OCI-LY3 (cell line): ENCODE data around the gene ZEB2.

Source experiments
- H2AFZ ChIP-seq: fragments of 200-600, 300-600 bp; shearing (Covaris generic); 2 replicates; pipeline ENCODE4 v1.6.0; 2014; ENCODE audit warnings: antibody characterized with exemption, low read depth, low read length
- H3K27ac ChIP-seq: fragments of 200-600, 300-600 bp; sonication (generic); 2 replicates; pipeline ENCODE4 v1.5.1; 2014; ENCODE audit warnings: mild to moderate bottlenecking, low read length, moderate library complexity, mixed read lengths
- H3K27me3 ChIP-seq: fragments of 200-600, 300-600 bp; sonication (generic); 2 replicates; pipeline ENCODE4 v1.6.1; 2014; ENCODE audit warnings: low read depth, low read length, mixed read lengths
- H3K36me3 ChIP-seq: fragments of 200-600, 300-600 bp; sonication (generic); replicated peaks from 2 replicates; pipeline ENCODE3; 2014; ENCODE audit warnings: low read depth, low read length, mixed read lengths
- H3K4me1 ChIP-seq: fragments of 300-600, 200-600 bp; sonication (generic); 2 replicates; pipeline ENCODE4 v1.6.1; 2014; ENCODE audit warnings: low read length, mixed read lengths
- H3K4me2 ChIP-seq: fragments of 200-600, 300-600 bp; sonication (generic); 2 replicates; pipeline ENCODE4 v1.6.1; 2014; ENCODE audit warnings: low read length, mixed read lengths
- H3K4me3 ChIP-seq: fragments of 300-600, 200-600 bp; sonication (generic); 2 replicates; pipeline ENCODE4 v1.5.1; 2014; ENCODE audit warnings: antibody characterized with exemption, mild to moderate bottlenecking, low read length, moderate library complexity
- H3K79me2 ChIP-seq: fragments of 300-600, 200-600 bp; shearing (Covaris generic); 2 replicates; pipeline ENCODE4 v1.6.1; 2014; ENCODE audit warnings: mild to moderate bottlenecking, low read length, mixed read lengths
- H3K9ac ChIP-seq: fragments of 300-600, 200-600 bp; shearing (Covaris generic); 2 replicates; pipeline ENCODE4 v1.6.0; 2014; ENCODE audit warnings: mild to moderate bottlenecking, low read length, moderate library complexity
- H3K9me3 ChIP-seq: fragments of 200-600, 300-600 bp; shearing (Covaris generic); 2 replicates; pipeline ENCODE4 v1.6.1; 2014; ENCODE audit warnings: low read length, mixed read lengths; ENCODE audit not compliant: insufficient read depth
- H4K20me1 ChIP-seq: fragments of 200-600, 300-600 bp; sonication (generic); 2 replicates; pipeline ENCODE4 v1.6.1; 2016; ENCODE audit warnings: low read length, mixed read lengths; ENCODE audit not compliant: insufficient read depth
- EZH2phosphoT487 ChIP-seq: fragments of 200-600 bp; shearing (Covaris generic); IDR thresholded peaks from 2 replicates; pipeline ENCODE4 v1.6.1; 2018; ENCODE audit warnings: antibody characterized with exemption, mixed run types, low read depth
- TF ChIP-seq, protein P1 (sequence below): fragments of 200-600, 300-600 bp; sonication (generic); IDR thresholded peaks from 2 replicates; pipeline ENCODE4 v1.5.1; 2014; ENCODE audit warnings: antibody characterized with exemption, low read length, low read depth

Gene ZEB2

GRCh38 chr2:144403933-144404332 is 116.0 kb downstream of the ZEB2 start:
- no peak overlapping the region for H3K27ac ChIP-seq
- H3K79me2 ChIP-seq: no peaks in the 10 kb centered on the region
- peaks cover 28% of the 10 kb centered on the region for H3K36me3 ChIP-seq
- H3K4me1 ChIP-seq: peaks cover 14% of the 10 kb centered on the region
- H3K9ac ChIP-seq: no peak overlapping the region
- H3K4me2 ChIP-seq: no peak overlapping the region
- H2AFZ ChIP-seq: no peak overlapping the region
- H4K20me1 ChIP-seq: no peaks in the 10 kb centered on the region
- no peaks in the 10 kb centered on the region for H3K27me3 ChIP-seq
- no peak overlapping the region for H3K4me3 ChIP-seq
- TF ChIP-seq, protein P1, sequence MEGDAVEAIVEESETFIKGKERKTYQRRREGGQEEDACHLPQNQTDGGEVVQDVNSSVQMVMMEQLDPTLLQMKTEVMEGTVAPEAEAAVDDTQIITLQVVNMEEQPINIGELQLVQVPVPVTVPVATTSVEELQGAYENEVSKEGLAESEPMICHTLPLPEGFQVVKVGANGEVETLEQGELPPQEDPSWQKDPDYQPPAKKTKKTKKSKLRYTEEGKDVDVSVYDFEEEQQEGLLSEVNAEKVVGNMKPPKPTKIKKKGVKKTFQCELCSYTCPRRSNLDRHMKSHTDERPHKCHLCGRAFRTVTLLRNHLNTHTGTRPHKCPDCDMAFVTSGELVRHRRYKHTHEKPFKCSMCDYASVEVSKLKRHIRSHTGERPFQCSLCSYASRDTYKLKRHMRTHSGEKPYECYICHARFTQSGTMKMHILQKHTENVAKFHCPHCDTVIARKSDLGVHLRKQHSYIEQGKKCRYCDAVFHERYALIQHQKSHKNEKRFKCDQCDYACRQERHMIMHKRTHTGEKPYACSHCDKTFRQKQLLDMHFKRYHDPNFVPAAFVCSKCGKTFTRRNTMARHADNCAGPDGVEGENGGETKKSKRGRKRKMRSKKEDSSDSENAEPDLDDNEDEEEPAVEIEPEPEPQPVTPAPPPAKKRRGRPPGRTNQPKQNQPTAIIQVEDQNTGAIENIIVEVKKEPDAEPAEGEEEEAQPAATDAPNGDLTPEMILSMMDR: no peak
- no peak for TF ChIP-seq EZH2phosphoT487
- no peaks in the 10 kb centered on the region for H3K9me3 ChIP-seq

DNA sequence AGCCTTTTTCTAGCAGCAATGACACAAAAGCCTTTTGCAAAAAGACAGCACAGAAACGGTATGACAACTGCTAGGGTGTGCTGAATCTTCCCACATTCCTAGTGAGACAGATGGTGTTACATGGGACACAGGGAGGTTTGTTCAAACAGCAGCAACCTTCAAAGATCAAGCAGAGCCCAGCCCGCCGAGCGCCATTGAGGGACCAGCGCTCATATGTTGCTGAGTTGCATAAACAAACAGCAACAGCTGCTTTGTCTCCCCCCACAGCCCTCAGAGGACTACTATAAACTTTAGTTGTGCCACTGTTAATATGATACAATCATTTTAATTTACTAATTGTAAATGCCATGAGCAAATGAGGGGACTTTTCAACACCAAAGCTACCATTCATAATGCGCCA is 117.7 kb downstream of the ZEB2 start:
- no peak overlapping the region for H3K4me2 ChIP-seq
- H4K20me1 ChIP-seq: no peaks in the 10 kb centered on the region
- H2AFZ ChIP-seq: no peak overlapping the region
- no peaks in the 10 kb centered on the region for H3K27me3 ChIP-seq
- H3K36me3 ChIP-seq: peaks cover 34% of the 10 kb centered on the region
- peaks cover 13% of the 10 kb centered on the region for H3K4me1 ChIP-seq
- H3K9ac ChIP-seq: no peak overlapping the region
- H3K9me3 ChIP-seq: no peaks in the 10 kb centered on the region
- no peaks in the 10 kb centered on the region for H3K79me2 ChIP-seq
- TF ChIP-seq, protein P1: no peak
- TF ChIP-seq EZH2phosphoT487: no peak
- H3K27ac ChIP-seq: no peak overlapping the region
- H3K4me3 ChIP-seq: no peak overlapping the region

GRCh38 chr2:144401036-144401435 is 118.9 kb downstream of the ZEB2 start:
- peaks cover 31% of the 10 kb centered on the region for H3K36me3 ChIP-seq
- H3K4me1 ChIP-seq: peaks cover 10% of the 10 kb centered on the region
- no peaks in the 10 kb centered on the region for H3K79me2 ChIP-seq
- no peak overlapping the region for H3K27ac ChIP-seq
- no peaks in the 10 kb centered on the region for H3K9me3 ChIP-seq
- no peaks in the 10 kb centered on the region for H3K27me3 ChIP-seq
- no peak overlapping the region for H3K9ac ChIP-seq
- no peak overlapping the region for H2AFZ ChIP-seq
- TF ChIP-seq, protein P1: no peak
- no peak for TF ChIP-seq EZH2phosphoT487
- no peaks in the 10 kb centered on the region for H4K20me1 ChIP-seq
- no peak overlapping the region for H3K4me2 ChIP-seq
- H3K4me3 ChIP-seq: no peak overlapping the region

DNA sequence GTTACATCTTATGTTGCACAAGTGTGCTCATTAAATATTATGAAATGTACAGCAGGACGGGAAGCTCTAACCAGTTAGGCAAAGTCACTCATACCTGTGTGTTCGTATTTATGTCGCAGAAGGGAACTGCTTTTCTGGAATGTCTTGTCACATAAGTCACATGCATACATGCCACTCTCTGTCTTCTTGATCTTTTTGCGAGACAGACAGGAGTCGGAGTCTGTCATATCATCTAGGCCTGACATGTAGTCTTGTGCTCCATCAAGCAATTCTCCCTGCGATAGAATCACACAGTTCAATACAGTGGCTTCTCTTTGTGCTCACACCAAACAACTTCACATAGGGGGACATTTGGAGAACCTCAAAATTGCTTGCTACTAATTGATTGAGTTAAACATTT is 123.6 kb downstream of the ZEB2 start:
- Histone ChIP-seq H3K79me2 (no peaks in the 10 kb centered on the region), H3K9ac (no peak overlapping the region), H3K4me1 (peaks cover 5% of the 10 kb centered on the region), H3K9me3 (no peaks in the 10 kb centered on the region), H3K27ac (no peak overlapping the region), H3K4me2 (no peak overlapping the region), H3K27me3 (no peaks in the 10 kb centered on the region), H4K20me1 (no peaks in the 10 kb centered on the region), H2AFZ (no peak overlapping the region), H3K36me3 (peaks cover 38% of the 10 kb centered on the region), H3K4me3 (no peak overlapping the region)
- no peak for TF ChIP-seq EZH2phosphoT487
- TF ChIP-seq, protein P1: no peak
